Anterior cingulate cortex (tissue), 58 donors: Measurements from ENCODE around the gene TBC1D8B.
A peak's percentile ranks its signal among the peaks of the same experiment; 100 is the strongest.
"Not testable (repeated sequence)": the region's sequence is repeated elsewhere in the genome, so short reads cannot be mapped to it uniquely, and the experiment has no call there.

ENCODE experiments used
- DNase-seq, 58 donors: peaks; one replicate each; lab custom pipeline; 2025; lab: John Stamatoyannopoulos, UW

Gene TBC1D8B

DNA sequence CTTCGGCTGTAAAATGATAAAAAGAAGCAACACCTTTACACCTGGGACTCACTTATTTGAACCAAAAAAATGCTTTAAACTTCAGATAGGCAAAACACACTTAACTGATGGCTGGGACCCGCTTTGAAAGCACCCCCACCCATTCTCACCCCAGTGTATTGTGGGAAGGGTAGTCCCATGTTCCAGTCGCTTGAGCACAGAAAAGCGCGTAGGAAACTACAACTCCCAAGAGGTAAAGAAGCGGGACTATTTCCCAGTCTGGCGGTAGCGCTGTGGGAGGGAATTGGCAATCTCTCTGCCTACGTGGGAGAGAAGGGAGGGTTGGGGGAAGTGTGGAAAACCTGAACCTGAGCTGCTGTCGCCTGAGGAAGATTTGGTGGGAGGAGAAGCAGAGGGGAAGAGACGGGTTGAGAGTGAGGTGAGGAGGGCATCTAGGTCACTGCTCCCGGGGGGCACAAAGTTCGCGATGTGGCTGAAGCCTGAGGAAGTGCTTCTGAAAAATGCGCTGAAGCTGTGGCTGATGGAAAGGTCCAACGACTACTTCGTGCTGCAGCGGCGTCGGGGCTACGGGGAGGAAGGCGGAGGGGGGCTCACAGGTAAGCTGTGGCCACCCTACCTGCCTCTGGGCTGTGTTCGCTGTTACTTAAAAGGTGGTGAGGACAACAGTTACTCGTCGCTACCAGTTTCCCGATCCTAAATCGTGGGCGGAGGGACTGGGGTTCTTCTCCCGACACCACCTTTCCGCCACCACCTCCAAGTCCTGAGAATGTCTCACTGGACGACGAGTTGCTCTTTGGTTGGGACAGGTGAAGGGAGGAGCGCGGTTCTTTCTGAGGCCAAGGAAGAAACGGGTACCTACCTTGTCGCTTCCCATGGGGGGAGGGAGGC lies at the start of gene TBC1D8B:
TSS of gene TBC1D8B (plus strand) at position 286 of the 888 bp plus-strand sequence. CDS start at position 467, 181 bp downstream.
- peak in 57 of 58 donors; percentile 2 to 82 (median 50) for DNase-seq

- DNase-seq, result not testable (repeated sequence)
These were observed 33.2 kb upstream of the TBC1D8B start for GRCh38 chrX:106769288-106769687.

GRCh38 chrX:106774981-106775380 lies 27.5 kb upstream of the TBC1D8B start:
- no peak for DNase-seq

GRCh38 chrX:106780264-106780663 lies 22.2 kb upstream of the TBC1D8B start:
- DNase-seq, result no peak

DNA sequence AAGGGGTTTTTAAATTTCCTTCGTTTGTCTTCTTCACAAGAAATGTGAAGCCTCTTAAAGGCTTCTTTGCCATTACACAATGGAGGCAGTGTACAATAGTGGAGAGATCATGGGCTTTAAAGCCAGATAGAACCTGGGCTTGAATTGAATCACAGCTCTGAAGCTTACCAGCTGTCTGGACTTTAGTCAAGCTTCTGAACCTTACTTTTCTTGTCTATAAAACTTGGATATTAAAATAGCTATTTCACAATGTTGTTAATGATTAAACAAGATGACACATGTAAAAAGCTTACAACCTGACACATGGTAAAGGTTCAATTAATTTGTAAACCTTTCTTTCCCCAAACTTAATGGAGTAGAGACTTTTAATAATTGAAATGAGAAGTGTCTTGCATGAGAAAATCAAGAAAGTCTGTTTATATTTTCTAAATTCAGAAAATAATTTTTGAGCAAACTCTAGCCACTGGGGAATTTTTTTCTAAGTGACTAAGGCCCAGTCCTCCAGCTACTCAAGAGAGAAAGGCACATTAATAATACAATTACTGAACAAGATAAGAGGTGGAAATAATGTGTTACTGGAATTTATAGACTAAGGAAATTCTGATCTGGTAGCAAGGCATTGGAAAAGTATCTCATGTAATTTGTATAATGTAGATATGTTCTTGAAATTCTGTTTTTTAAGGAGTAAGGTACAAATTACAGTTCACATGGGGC lies 21.7 kb upstream of the TBC1D8B start:
- DNase-seq, result no peak

- DNase-seq, result no peak
These were observed 18.8 kb upstream of the TBC1D8B start for GRCh38 chrX:106783716-106784115.

DNA sequence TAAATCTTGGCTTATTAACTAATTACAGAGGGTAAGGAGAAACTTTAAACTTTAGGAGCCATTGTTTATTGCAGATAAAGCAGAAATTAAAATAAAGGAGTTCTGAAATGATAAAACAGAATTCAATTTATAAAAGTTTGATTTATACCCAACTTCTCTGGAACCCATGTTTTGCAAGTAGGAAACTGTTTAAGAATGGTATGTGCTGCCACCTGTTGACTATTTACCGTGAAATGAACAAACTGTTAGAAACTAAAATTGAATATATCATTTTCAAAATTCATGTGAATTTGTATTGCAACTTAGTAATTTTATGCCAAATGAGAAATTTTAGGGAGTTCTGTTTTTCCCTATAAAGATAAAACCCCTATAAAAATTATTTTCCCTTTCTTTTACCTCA lies 11.0 kb upstream of the TBC1D8B start:
- DNase-seq, result no peak

DNA sequence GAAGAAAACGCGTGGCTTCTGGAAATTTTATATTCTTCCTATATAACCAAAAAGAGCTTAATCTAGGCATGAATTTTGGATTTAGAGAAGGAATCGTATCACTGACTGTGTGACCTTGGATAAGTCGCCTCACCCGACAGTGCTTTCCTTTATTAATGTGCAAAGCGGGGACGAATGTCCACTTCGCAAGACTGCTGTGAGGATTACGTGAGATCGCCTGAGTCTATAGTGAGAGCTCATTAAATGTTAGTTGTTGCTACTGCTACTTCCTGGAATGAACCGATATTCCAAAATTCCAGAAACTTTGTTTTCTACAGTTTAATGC lies 448 bp upstream of the TBC1D8B start:
- no peak for DNase-seq

GRCh38 chrX:106811131-106811910 lies 8.8 kb downstream of the TBC1D8B start:
- no peak for DNase-seq

DNA sequence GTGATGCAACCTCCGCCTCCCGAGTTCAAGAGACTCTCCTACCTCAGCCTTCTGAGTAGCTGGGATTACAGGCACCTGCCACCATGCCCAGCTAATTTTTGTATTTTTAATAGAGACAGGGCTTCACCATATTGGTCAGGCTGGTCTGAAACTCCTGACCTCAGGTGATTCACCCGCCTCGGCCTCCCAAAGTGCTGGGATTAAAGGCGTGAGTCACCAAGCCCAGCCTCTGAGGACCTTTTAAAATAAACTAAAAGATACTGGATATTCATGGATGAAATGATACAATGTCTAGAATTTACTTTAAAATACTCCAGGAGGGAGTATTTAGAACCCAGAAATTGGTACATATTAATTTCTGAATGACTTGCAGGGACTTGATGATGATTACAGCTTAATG lies 10.5 kb downstream of the TBC1D8B start:
- DNase-seq, result not testable (repeated sequence)

GRCh38 chrX:106814093-106814492 lies 11.6 kb downstream of the TBC1D8B start:
- DNase-seq, result not testable (repeated sequence)

DNA sequence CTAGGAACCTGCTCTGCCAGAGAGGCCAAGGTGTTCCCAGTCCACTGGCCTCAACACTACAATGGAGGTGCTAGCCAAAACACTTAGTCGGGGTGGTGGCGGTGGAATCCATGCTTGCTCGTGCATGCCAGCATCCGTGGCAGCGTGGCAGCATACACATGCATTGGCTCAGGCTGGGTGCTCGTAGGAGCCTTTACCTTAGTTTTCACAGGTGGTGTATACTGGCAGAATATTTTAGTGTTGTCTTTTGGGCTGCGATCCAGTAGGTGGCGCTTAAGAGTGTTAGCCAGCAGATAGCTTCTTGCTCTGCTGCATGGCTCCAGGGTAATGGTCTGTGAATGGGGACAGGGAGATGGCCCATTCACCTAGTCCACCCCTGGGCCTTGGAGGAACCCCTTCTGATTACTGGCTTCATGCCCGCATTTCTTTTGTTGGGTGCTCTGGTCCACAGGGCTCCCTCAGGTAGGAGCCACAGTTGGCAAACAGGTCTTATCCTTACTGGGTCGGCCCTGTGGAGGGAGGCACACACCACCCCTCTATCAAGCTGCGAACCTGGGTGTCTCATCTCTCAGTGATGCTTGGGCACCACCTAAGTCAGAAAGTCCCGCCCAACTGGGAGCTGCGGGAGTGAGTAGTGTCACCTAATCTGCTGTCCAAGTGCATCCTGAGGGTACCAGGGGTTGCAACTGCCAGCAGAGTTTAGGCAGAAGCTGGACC lies 60.7 kb downstream of the TBC1D8B start:
- no peak for DNase-seq

GRCh38 chrX:106863697-106864096 lies 61.2 kb downstream of the TBC1D8B start:
- DNase-seq, result no peak

DNA sequence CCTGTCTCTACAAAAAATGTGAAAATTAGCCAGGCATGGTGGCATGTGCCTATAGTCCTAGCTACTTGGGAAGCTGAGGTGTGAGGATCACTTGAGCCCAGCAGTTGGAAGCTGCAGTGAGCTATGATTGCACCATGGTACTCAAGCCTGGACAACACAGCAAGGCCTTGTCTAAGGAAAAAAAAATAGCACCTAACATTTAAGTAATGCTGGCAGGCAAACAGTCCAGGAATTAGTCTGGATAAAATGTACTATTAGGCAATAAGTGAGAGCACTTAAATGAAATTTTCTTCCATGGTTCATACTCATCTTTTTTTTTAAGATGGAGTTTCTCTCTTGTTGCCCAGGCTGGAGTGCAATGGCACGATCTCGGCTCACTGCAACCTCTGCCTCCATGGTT lies 70.3 kb downstream of the TBC1D8B start:
- DNase-seq, result not testable (repeated sequence)

GRCh38 chrX:106874075-106874474 lies 71.6 kb downstream of the TBC1D8B start:
- no peak for DNase-seq

- no peak for DNase-seq
These were observed 72.7 kb downstream of the TBC1D8B start for GRCh38 chrX:106875151-106875550.

GRCh38 chrX:106889468-106889867 lies 87.0 kb downstream of the TBC1D8B start:
- DNase-seq, result no peak

GRCh38 chrX:106891762-106892460 lies 89.4 kb downstream of the TBC1D8B start:
- DNase-seq, result peak in 7 of 58 donors; percentile 0 to 18 (median 4)

DNA sequence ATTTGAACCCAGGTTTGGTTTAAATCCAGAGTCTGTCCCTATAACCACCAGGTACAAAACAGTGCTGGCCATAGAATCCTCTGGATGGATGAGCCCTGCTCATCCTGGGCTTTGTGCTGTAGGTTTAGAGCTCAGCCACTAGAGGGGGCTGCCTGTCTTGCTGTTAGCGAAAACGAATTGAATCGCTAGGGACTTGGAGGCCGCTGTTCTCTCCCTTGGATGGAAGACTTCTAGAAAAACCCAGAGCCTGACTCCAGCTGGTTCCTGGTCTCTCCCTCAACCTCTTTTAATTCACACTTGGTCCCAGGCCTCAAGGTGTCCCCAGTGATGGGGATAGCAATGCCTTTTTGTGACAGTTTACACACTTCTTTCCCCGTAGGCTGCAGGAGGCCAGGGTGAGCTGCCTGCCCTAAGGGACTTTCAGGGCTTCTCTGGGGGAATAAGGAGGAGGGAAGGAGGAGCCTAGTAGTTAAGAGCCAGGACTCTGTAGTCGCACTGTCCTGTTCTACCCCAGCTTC lies 92.0 kb downstream of the TBC1D8B start:
- peak in 52 of 58 donors; percentile 1 to 77 (median 14) for DNase-seq
